NCI-H226 (cell line): ENCODE results near the gene PLXDC2.
"Not testable (repeated sequence)": the region's sequence is repeated elsewhere in the genome, so short reads cannot be mapped to it uniquely, and the experiment has no call there.

ENCODE experiments used
- DNase-seq: peaks from one replicate; pipeline ENCODE4 v3.0.0-alpha.2; 2015

The PLXDC2 gene

DNA sequence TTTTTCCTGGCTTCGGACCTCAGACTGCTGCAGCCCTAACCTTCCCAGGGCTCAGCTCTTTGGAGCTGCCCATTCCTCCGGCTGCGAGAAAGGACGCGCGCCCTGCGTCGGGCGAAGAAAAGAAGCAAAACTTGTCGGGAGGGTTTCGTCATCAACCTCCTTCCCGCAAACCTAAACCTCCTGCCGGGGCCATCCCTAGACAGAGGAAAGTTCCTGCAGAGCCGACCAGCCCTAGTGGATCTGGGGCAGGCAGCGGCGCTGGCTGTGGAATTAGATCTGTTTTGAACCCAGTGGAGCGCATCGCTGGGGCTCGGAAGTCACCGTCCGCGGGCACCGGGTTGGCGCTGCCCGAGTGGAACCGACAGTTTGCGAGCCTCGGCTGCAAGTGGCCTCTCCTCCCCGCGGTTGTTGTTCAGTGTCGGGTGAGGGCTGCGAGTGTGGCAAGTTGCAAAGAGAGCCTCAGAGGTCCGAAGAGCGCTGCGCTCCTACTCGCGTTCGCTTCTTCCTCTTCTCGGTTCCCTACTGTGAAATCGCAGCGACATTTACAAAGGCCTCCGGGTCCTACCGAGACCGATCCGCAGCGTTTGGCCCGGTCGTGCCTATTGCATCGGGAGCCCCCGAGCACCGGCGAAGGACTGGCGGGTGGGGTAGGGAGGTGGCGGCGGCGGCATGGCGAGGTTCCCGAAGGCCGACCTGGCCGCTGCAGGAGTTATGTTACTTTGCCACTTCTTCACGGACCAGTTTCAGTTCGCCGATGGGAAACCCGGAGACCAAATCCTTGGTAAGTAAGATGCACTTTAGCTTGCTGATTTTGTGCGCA is at the start of gene PLXDC2:
TSS of gene PLXDC2 (plus strand) at position 22 of the 820 bp plus-strand sequence.
- no peak for DNase-seq

DNA sequence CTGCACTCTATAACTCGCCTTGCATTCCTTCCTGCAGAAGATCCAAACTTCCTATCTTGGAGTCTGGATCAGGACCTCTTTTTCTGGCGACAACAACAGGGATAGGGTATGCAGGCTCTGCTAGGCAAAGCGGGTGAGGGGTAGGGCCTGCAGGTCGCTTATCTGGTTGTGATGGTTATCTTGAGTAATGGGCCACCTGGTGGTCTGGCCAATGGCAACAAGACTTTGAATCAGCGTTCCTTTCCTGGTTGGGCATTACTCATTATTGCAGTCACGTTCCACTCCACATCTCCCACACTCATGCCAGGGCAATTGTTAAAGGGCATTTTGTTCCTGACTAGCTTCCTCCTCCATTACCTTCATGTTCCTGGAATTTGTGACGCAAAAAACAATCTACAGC is 48.4 kb upstream of the PLXDC2 start:
- DNase-seq: peak; percentile 9

DNA sequence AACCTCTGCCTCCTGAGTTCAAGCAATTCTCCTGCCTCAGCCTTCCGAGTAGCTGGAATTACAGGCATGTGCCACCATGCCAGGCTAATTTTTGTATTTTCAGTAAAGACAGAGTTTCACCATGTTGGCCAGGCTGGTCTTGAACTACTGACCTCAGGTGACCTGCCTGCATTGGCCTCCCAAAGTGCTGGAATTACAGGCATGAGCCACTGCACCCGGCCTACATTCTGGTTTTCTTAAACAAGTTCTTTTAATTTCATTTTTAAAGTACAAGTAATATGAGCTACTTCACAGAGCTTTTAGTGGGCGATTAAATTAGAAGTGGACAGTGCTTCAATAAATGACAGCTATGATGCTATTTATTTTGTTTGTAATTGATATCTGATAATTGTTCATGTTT is 46.4 kb upstream of the PLXDC2 start:
- DNase-seq: not testable (repeated sequence)

DNA sequence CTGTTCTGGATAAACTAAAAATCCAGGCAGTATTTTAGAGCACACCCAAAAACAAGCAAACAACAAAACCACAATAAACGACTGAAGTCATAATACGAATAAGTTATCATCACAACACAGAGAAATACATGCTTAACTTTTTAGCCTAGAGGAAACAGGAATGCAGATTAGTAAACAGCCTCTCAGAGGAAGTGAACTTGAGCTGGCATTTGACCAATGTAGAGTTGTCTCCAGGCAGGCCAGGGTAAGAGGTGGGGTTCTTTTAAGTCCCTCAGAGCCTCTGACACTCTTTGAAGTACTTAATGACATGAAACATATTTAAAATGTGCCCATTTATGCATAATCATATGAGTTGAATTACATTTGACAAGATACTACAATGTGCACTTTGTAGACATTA is 43.3 kb upstream of the PLXDC2 start:
- no peak for DNase-seq

DNA sequence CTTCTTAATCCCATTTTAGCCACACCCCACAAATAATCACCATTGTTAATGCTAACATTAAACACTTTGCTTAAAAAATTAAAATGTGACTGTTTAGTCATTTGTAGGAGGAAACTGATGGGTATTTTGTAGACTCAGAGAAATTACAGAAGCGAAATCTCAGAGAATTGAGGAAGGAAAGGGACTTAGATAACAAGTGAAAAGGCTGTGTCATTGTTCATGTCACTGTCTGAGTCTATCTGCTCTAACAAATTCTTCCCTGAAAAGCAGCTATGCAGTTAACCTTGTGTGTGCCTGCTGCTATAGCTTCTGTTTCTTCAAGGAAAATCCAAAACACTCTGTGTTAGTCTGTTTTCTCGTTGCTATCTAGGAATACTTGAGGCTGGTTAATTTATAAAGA is 40.9 kb upstream of the PLXDC2 start:
- no peak for DNase-seq

DNA sequence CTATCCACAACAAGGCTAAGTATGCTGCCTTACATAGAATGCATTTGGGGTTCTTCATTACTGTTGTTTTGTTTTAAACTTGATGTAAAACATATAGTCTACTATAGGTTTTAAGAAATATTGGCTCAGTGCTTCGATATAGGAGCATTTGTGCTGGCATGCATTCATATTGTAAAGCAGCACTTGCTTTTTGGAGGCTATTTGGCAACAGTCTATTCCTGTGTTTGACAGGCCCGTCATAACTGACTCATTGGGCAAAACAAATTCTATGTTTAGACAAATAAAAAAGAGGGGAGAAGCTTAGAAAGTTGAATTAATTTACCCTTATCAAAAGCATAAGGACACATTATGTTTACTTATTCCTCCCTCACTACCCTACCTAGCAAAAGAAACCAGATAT is 38.4 kb upstream of the PLXDC2 start:
- DNase-seq: no peak

DNA sequence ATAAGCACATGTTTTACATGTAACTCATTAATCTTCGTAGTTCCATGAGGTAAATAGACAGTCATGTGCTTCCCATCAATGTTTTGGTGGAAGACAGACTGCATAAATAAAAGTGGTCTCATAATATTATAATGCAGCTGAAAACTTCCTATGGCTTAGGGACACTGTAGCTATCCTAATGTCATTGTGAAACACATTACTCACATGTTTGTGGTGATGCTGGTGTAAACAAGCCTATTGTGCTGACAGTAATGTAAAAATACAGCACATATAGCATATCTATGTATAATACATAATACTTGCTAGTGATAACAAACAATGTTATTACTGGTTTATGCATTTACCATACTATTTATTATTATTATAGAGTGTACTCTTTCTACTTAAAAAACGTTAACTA is 37.2 kb upstream of the PLXDC2 start:
- no peak for DNase-seq

DNA sequence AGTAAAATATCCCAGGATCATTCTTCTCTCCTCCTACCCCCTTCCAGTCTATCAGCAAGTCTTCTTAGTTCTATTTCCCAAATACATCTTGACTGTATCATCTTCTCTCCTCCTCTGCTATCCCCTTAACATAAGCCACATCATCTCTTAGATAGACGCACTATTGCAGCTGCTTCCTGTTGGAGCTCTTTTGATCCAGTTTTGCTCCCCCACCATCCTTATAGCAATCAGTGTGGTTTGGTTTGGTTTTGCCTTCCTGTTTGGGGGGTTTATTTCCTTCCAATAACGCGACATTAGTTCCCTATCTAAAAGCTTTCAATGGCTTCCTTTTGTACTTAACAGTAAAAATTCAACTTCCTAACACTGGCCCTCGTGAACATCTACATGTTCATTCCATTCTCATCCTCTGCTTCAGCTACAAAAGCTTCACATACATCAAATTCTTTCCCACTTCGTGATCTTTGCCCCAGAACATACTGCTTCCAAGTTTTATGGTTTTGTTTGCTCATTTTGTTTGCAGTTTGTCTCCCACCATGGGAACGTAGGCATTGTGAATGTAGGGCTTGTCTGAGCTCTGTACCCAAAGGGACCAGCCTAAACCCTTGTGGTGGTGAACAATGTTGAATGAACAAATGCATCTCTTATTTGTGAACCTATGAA is 33.7 kb upstream of the PLXDC2 start:
- no peak for DNase-seq

DNA sequence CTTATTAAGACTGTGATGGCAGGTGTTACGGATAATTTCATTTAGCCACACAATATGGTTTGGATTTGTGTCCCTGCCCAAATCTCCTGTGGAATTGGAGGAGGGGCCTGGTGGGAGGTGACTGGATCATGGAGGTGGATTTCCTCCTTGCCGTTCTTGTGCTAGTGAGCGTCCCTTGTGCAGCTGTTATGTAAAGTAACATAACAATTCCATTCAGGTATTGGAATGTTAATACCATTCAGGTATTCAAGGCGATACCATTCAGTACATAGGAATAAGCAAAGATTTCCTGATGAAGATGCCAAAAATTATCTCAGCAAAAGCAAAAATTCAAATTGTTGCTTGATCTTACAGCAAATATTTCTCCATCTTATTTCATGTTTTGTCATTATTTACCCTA is 32.5 kb upstream of the PLXDC2 start:
- DNase-seq: no peak

DNA sequence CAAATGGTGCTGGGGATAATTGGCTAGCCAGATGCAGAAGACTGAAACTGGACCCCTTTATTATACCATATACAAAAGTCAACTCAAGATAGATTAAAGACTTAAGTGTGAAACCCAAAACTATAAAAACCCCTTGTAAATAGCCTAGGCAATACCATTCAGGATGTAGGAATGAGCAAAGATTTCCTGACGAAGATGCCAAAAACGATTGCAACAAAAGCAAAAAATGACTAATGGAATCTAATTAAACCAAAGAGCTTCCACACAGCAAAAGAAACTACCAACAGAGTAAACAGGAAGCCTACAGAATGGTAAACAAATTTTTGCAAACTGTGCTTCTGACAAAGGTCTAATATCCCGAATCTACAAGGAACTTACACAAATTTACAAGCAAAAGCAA is 30.9 kb upstream of the PLXDC2 start:
- no peak for DNase-seq

DNA sequence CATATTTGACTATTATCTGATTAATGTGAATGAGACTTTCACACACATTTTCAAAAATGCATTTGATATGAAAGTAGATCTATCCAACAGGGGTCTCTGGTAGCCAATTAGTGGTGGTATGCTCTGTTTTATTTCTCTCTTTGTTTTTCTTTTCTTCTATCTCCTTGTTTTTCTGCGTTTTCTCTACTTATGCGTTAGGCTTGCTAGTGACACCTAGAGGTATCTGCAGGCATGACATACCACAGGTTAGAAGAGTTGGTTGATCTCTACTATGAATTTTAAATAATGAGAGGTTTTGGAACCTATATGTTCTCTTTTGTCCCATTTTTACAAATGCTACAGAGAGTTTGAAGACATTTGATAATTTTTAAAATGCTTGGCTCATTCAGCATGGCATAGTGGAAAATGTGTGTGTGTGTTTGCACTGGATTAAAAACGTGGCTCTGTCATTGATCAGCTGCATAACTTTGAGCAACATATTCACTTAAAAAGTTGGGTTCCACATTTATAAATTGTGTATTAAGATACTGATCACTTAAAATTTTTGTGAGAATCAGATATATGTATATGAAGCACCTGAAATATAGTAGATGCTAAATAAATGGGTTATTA is 28.1 kb upstream of the PLXDC2 start:
- peak; percentile 28 for DNase-seq

DNA sequence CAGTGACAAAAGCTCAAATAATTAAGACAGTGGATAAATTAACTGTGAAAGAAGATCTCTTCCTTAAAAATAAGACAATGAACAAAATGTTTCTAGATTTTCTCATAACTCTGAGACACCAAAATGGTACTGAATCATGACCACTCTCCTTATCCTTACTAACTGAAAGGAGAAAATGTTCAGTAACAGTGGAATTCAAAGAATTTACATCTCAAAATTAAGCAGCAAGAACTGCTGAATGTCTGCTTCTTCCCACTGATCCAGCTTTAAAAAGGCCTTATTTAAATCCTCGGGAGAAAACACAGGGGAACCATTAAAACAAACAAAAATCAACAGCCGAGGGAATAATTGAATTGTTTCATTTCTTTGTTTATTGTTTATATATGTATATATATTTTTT is 27.3 kb upstream of the PLXDC2 start:
- no peak for DNase-seq

DNA sequence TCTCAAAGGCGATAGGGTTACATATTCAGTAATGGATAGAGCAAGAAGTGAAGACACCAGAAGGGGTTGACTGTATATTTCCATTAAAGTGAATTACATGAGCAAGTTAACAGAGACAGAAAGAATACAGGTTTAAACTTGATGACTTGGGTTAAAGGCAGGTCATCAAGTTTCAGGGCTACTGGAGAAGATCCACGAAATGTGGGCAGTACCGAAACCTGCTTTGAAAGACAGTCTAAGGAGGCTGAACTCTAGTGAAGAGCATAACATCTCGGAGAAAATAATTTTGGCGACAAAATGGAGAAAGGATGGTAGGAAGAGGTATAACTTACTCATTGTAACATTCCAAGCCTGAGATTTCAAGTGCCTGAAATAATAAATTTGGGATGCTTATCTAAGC is 26.6 kb upstream of the PLXDC2 start:
- no peak for DNase-seq

DNA sequence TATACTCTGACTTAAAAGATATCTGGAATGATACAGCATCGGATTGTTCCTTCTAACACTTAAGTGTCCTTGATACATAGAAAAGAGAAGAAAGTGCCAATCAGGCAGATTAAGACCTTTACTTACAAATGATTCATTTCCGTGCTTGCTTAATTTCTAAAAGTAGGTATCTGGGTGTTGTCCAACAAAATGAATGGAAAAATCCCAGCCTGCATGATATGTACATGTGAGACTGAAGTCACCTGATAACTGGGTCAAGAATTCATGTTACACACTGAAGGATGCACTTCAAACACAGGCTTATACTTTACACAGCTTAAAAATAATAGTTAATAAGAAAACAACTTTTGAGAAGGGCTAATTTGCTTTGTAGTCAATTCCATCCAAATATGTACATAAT is 25.2 kb upstream of the PLXDC2 start:
- DNase-seq: peak; percentile 71

DNA sequence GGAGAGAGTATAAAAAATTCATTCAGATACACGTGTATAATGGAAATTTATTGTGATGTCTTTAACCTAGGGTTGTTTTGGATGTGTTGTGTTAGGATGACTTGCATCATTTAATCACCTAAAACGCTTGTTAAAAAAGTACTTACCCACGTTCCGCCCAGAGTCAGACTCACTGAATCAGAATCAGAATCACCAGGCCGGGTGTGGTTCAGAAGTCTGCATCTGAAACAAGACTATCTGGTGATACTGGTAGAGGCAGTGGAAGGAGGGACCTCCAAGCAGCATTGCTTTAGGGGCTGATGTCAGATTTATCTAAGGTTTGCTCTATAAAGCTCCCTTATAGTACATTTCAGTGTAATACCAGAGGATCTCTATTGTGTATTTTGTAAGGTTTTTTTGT is 20.5 kb upstream of the PLXDC2 start:
- DNase-seq: no peak

DNA sequence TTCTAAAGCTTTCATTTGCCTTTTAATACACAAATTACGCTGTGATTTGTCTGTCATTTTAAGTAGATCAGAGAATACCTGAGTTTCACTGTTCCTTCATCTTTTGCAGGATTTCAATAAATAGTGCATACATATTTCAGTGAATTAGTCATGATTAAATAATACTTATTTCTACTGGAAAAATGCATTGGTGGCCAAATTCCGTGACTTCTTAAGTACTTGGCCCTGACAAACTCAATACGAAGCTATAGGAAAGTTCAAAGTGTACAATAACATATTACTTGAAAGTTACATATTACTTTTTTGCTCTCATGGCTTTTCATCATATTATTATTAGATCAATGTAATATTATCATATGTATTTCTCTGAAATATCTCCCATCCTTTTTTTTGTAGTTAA is 16.1 kb upstream of the PLXDC2 start:
- no peak for DNase-seq

DNA sequence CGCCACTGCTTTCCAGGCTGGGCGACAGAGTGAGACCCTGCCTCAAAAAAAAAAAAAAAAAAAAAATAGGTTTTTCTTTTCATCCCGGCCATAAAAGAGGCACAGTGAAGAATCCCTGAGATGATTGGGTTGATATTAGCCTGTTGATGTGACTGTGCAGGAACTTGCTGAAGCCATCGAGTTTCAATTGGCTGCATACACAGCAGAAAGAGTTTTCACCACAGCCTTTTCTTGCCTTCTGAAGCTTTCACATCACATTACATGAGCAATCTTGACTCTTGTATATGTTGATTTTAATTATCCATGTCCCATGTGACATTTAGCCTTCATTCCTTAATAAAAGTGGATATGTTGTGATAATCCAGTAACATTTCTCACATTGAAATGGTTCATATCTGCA is 14.9 kb upstream of the PLXDC2 start:
- DNase-seq: no peak

DNA sequence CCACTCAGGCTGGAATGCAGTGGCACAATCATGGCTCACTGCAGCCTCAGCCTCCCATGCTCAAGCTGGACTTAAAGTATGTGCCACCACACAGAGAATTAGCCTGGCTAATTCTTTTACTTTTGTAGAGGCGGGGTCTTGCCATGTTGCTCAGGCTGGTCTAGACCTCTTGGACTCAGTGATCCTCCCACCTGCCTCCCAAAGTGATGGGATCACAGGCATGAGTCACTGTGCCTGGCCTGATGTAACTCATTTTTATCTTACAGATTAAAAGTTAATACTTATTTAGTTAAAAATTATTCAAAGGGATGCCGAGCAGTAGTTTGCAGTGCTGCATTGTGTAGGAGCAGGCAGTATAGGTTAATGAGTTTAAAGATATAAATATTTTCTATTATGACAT is 12.6 kb upstream of the PLXDC2 start:
- DNase-seq: no peak

DNA sequence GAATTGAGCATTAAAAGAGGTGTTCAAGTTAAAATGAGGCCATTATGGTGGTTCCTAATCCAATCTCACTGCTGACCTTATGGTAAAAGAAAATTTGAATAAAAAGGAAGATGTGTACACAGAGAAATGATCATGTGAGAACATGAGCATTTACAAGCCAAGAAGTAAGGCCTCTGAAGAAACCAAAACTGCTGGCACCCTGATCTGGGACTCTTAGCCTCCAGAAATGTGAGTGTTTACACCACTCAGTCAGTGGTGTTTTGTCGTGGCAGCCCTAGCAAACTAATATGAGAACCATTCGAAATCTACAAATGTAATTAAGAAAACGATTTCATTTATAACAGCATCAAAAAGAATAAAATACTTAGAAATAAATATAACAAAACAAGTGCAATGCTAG is 6.8 kb upstream of the PLXDC2 start:
- DNase-seq: no peak

DNA sequence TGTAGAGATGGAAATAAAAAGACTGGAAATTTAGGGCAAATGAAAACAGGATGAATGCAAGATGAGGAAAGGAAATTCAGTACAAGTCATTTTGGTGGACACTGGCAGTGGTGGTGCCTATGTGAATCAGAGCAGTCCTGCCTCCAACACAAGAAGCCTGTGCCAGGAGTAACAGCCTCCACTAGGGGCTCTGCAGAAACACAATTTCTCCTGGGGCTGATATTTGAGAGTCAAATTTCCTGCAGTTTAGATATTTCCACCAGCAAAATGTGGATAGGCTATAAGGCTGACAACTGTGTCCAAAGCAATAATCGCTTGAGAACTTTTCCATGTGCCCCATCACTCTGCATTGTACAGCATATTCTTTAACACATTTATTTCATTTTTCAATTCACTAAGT is 4.7 kb upstream of the PLXDC2 start:
- DNase-seq: peak; percentile 47

DNA sequence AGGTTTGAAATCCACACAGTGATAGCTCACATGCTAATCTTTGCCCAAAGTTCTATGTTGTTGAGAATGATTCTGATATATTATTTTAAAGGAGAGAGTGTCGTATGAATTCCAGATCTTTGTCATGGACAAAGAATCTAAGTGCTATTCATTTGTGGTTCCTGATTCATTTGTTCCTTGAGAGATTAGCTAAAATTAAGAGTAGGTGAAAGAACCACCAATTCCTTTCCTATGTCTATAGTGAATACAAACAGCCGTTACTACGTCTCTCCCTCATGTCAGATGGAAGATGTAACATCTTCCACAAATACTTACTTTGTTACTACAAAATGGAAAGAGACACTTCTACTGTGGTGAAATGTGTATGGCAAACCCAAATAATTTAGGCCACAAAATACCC is 3.3 kb upstream of the PLXDC2 start:
- no peak for DNase-seq

DNA sequence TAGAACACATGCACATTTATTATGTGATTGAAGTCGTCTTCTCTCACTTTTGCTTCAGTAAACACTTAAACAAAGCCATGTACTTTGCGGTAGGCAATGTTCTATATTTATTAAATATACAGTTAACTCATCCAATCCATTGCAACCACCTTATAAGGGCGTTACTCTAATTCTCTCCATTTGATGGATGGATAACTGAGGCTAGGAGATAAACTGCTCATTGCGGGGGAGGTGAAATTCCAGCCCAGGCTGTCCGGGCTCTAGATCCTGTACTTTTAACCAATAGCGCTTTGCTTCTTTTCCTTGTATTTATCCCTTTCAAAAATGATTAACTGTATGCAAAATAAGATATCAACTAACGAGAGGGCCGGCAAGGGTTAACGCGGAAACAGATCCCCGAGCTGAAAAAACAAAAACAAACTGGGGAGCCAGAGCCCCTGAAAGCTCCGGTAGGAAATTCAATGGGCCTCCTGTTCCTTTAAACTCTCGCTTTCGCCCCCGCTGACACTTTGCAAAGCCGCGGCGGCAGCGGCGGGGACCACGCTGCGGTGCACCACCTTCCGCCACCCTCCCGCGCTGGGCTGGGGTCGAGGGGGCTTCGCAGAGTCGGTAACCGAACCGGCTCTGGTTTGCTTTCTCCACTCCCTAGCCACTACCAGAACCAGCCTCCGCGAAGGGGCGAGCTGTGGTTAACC is 1.0 kb upstream of the PLXDC2 start:
- DNase-seq: no peak

DNA sequence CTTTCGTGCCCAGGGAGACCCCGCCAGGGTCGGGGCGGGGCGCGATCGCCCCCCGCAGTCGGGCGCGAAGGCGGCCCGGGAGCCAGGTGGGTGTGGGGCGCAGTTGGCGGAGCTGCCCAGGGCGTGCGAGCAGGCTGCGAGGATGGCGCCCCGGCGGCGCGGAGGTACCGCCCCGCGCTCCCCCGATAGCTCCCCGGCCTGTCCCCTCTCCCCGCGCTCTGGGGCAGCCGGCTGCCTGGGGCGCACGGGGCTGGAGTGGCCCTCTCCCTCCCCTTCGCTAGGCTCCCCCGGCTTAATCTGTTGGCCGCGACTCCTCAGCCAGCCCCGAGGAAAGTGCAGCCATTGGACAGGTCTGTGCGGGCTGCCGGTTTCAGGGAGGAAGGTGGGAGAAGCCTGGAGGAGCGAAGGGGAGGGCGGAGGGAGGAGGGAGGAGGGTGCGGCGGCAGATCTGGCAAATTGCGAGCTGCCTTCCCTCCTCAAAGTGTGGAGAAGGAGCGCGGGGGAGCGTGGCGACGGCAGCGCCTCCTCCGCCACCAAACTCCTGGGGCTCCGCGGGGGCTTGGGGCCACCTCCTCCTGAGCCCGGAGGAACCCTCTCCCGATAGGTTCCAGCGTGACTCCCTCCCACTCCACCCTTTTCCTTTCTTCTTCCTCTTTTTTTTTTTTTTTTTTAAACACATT is 361 bp upstream of the PLXDC2 start:
- DNase-seq: peak; percentile 94
